DMS114 treated with DMSO at 0.1 percent for 48 hours (cell line): ENCODE data around the gene TNF.

Experiments used
- DNase-seq: peaks from one replicate; lab custom pipeline; 2025; ENCODE audit not compliant: unreplicated experiment; lab: John Stamatoyannopoulos, UW

The TNF gene

DNA sequence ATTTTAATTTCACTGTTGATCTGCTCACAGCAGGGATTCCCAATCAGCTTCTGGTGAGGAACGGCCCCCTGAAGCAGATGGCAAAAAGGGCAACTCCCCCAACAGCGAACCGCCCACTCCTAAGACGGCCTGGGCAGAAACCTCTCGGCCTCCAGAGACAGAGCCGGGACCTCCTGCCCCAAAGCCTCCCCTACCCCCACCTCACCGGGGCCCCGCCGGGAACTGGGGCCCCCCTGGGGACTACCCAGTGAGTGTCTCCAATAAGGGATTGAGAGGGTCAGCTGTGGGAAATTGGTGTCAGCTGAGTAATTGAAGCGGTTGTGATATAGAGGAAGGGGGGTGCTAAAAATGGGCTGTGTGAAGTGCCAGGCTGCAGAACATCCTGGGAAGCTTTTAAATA lies 51.6 kb downstream of the TNF start:
- DNase-seq = no peak

DNA sequence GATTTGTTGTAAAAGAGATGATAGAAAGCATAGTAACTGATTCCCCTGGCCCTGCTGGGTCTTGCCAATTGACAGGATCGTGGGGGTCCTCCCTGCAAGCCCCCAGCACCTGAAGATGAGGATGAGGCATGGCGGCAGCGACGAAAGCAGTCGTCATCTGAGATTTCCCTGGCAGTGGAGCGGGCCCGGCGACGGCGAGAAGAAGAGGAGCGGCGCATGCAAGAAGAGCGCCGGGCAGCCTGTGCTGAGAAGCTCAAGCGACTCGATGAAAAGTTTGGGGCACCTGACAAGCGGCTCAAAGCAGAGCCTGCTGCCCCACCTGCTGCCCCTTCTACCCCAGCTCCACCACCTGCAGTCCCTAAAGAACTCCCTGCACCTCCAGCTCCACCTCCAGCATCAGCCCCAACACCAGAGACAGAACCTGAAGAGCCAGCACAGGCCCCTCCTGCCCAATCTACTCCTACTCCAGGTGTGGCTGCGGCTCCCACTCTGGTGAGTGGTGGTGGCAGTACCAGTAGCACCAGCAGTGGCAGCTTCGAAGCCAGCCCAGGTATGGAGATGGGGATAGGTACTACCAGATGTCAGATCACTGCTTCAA lies 52.4 kb downstream of the TNF start:
- no peak for DNase-seq
